Uterus (tissue), 2 donors: ENCODE results near the gene CHMP3.

ENCODE experiments used
- CTCF ChIP-seq, 4 experiments: fragments of 200-600 bp in 2 of 4; fragments of 450-650 bp in 2 of 4; sonication (generic) in 2 of 4; IDR thresholded peaks; one replicate each; pipeline ENCODE4 v1.5.1; 2016 to 2019; ENCODE audit warnings: antibody characterized with exemption in 4 of 4, mild to moderate bottlenecking in 2 of 4, moderate library complexity in 1 of 4
- POLR2A ChIP-seq, 2 donors: fragments of 450-650 bp; IDR thresholded peaks; one replicate each; pipeline ENCODE4 v1.6.1; 2016; ENCODE audit warnings: antibody characterized with exemption in 2 of 2, mild to moderate bottlenecking in 1 of 2, moderate library complexity in 1 of 2

GRCh38 chr2:86563650-86564061 is 413 bp upstream of the CHMP3 start:
- TF ChIP-seq CTCF (IDR thresholded peaks at IDR 0.05) = no peak
- TF ChIP-seq POLR2A (IDR thresholded peaks at IDR 0.05) = no peak
